H1 (cell line): ENCODE measurements around the gene ZNF429. TPM values are rescaled to one million over a fixed set of nuclear protein-coding genes. Genes with fewer than 3 reads are reported as not detected.

Source experiments
- BACH1 ChIP-seq: IDR thresholded peaks from 2 replicates; pipeline ENCODE4 v1.6.1; 2012; ENCODE audit warnings: low read length, improper control_type of control experiment
- CBX5 ChIP-seq: fragments of 300-800, 300-1000 bp; sonication (generic); IDR thresholded peaks from 2 replicates; pipeline ENCODE4 v1.7.1; 2016; ENCODE audit warnings: antibody characterized with exemption, low read length, low read depth
- CHD7 ChIP-seq: fragments of 300-600 bp; sonication (generic); IDR thresholded peaks from 2 replicates; pipeline ENCODE4 v1.7.1; 2012; ENCODE audit warnings: low read length, moderate library complexity, mild to moderate bottlenecking, inconsistent platforms; ENCODE audit not compliant: insufficient replicate concordance
- CTBP2 ChIP-seq: IDR thresholded peaks from 2 replicates; pipeline ENCODE4 v1.7.0; 2011; ENCODE audit warnings: borderline replicate concordance, mild to moderate bottlenecking, moderate library complexity, mixed read lengths, low read length; ENCODE audit not compliant: insufficient read depth, insufficient read length
- EP300 ChIP-seq, 2 experiments: IDR thresholded peaks; 1 replicate in 1 of 2; 2 replicates in 1 of 2; pipeline ENCODE4 v1.6.1; 2011 to 2012; ENCODE audit warnings: low read depth in 2 of 2, low read length in 2 of 2, mild to moderate bottlenecking in 2 of 2, borderline replicate concordance in 1 of 2, inconsistent platforms in 1 of 2, moderate library complexity in 1 of 2
- GABPA ChIP-seq: IDR thresholded peaks from 2 replicates; pipeline ENCODE4 v1.6.1; 2011; ENCODE audit warnings: mild to moderate bottlenecking, low read length, moderate library complexity, borderline replicate concordance; ENCODE audit not compliant: insufficient read depth
- RNF2 ChIP-seq: fragments of 200-900, 300-1000 bp; sonication (generic); IDR thresholded peaks from 2 replicates; pipeline ENCODE4 v1.7.1; 2016; ENCODE audit warnings: borderline replicate concordance, low read depth, mild to moderate bottlenecking, antibody characterized with exemption, low read length; ENCODE audit not compliant: poor library complexity, severe bottlenecking; ENCODE audit errors: missing control alignments
- SRF ChIP-seq: IDR thresholded peaks from 2 replicates; pipeline ENCODE4 v1.6.1; 2011; ENCODE audit warnings: mild to moderate bottlenecking, low read depth, low read length, moderate library complexity
- polyA plus RNA-seq, 7 experiments: library from polyadenylated mRNA; depleted of rRNA in 3 of 7; stranded (reverse) in 5 of 7; unstranded in 2 of 7; fragments of >200 nt in 5 of 7; fragments of 200-250 nt in 2 of 7; gene quantifications; 1 replicate in 5 of 7; 2 replicates in 1 of 7; 4 replicates in 1 of 7; pipeline versions ENCODE4 v1.2.1 to v1.2.3, GENCODE V29; 2011 to 2013; ENCODE audit warnings: missing spikeins in 2 of 7, mixed read lengths in 2 of 7
- total RNA-seq: library from RNA; stranded (reverse); fragmentation: NEBNext Ultra II Directional; extraction: Animal tissue kit (Norgen Biotek cat#: 25700); gene quantifications from 2 replicates; pipeline ENCODE4 v1.2.1, GENCODE V29; 2021

The ZNF429 gene
- total and polyA plus RNA-seq, 2 of the 8 experiments (the other 6 are each of a cell fraction or from before 2014, with no cell fraction given): 10.9 to 15.0 TPM

- TF ChIP-seq CHD7 (no peak), EP300 (IDR thresholded peaks at IDR 0.05; ENCODE audit: borderline replicate concordance in 1 of 2, low read depth in 2 of 2, low read length in 2 of 2) (no peak), SRF (no peak), RNF2 (no peak), BACH1 (no peak), CBX5 (no peak), GABPA (peak; percentile 31; the same call in 1 of the 2 replicates), CTBP2 (no peak)
These were observed at the start of gene ZNF429 (continued) for GRCh38 chr19:21505459-21506451.
